GM12891 (cell line): ENCODE results near the gene ZMIZ1.

Source experiments
- POLR2A ChIP-seq: IDR thresholded peaks from 2 replicates; pipeline ENCODE4 v1.6.1; 2011; ENCODE audit warnings: low read depth, low read length, control low read depth
- POLR2AphosphoS5 ChIP-seq: IDR thresholded peaks from 2 replicates; pipeline ENCODE4 v1.6.1; 2011; ENCODE audit warnings: low read depth, low read length, control low read depth
- TAF1 ChIP-seq: IDR thresholded peaks from 2 replicates; pipeline ENCODE4 v1.6.1; 2011; ENCODE audit warnings: low read depth, low read length, control low read depth

DNA sequence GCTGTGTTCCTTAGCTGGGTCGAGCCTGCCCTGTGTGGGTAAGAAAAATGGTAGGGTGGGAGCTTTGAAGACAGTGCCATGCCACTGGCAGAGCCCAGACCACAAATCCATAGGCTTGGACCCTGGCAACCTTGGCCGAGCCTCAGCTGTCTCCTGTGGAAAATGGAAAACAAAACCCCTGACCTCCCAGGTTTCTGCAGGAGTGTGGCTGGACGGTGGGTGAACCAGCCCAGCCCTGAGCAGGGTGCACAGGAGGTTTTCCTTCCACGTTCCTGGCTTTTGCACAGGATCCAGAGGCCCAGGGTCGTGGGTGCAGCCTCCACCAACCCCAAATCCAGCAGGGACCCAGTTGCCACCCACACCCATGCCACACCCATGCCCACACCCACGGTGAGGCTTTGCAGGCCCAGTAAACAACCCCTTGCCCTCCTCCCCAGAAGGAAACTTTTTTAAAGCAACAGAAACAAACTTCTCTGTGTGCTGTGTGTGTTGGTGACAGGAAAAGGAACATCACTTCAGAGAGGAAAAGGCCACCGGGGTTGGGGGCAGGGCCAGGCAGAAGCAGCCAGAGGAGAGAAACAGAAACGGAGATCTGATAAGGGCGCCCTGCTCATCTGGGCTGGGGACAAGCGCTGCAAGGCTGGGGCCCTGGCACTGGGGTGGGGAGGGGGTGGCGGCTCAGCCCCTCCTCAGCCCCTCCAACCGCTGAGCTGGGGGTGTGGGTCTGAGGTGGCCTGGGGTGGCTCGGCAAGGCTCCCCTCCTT is 20.7 kb upstream of the ZMIZ1 start:
- TF ChIP-seq POLR2A (no peak), TAF1 (no peak), POLR2AphosphoS5 (no peak)
